ENCODE data around the gene F7.

Gene F7

GRCh38 chr13:113060557-113061270 lies 44.9 kb upstream of the F7 start:
- no peak for DNase-seq (ENCODE audit: low read depth, low spot score)
- H3K9ac ChIP-seq (ENCODE audit: insufficient read length, low read depth): no peak overlapping the region
- TF ChIP-seq YY1 (IDR thresholded peaks at IDR 0.05; ENCODE audit: insufficient read depth, insufficient read length): no peak
- TF ChIP-seq SUZ12 (IDR thresholded peaks at IDR 0.05; ENCODE audit: extremely low read depth, insufficient read depth, insufficient read length): no peak
- no peak for TF ChIP-seq ZNF274 (IDR thresholded peaks at IDR 0.05; ENCODE audit: low read depth, low read length)
- H3K4me1 ChIP-seq (ENCODE audit: insufficient read depth, insufficient read length): peaks cover 16% of the 10 kb centered on the region
- H3K27me3 ChIP-seq (ENCODE audit: insufficient read depth, insufficient read length): peaks cover 4% of the 10 kb centered on the region
- no peaks in the 10 kb centered on the region; the same call in 1 of the 2 replicates for H3K9me3 ChIP-seq (ENCODE audit: insufficient read depth, low read length)
- H3K4me3 ChIP-seq (ENCODE audit: insufficient read length, low read depth): no peak overlapping the region
- H3K36me3 ChIP-seq (ENCODE audit: insufficient read depth, insufficient read length, low read length): no peaks in the 10 kb centered on the region

GRCh38 chr13:113061271-113061625 lies 44.3 kb upstream of the F7 start:
- H3K27me3 ChIP-seq (ENCODE audit: insufficient read depth, insufficient read length): peaks cover 4% of the 10 kb centered on the region
- TF ChIP-seq SUZ12 (IDR thresholded peaks at IDR 0.05; ENCODE audit: extremely low read depth, insufficient read depth, insufficient read length): no peak
- TF ChIP-seq ZNF274 (IDR thresholded peaks at IDR 0.05; ENCODE audit: low read depth, low read length): no peak
- TF ChIP-seq YY1 (IDR thresholded peaks at IDR 0.05; ENCODE audit: insufficient read depth, insufficient read length): no peak
- no peaks in the 10 kb centered on the region; the same call in 1 of the 2 replicates for H3K9me3 ChIP-seq (ENCODE audit: insufficient read depth, low read length)
- no peaks in the 10 kb centered on the region for H3K36me3 ChIP-seq (ENCODE audit: insufficient read depth, insufficient read length, low read length)
- no peak for DNase-seq (ENCODE audit: low read depth, low spot score)
- H3K4me1 ChIP-seq (ENCODE audit: insufficient read depth, insufficient read length): peaks cover 14% of the 10 kb centered on the region
- H3K4me3 ChIP-seq (ENCODE audit: insufficient read length, low read depth): no peak overlapping the region
- no peak overlapping the region for H3K9ac ChIP-seq (ENCODE audit: insufficient read length, low read depth)

GRCh38 chr13:113061796-113062425 lies 43.7 kb upstream of the F7 start:
- TF ChIP-seq YY1 (IDR thresholded peaks at IDR 0.05; ENCODE audit: insufficient read depth, insufficient read length) (no peak), ZNF274 (IDR thresholded peaks at IDR 0.05; ENCODE audit: low read depth, low read length) (no peak), SUZ12 (IDR thresholded peaks at IDR 0.05; ENCODE audit: extremely low read depth, insufficient read depth, insufficient read length) (no peak)
- peaks cover 14% of the 10 kb centered on the region for H3K4me1 ChIP-seq (ENCODE audit: insufficient read depth, insufficient read length)
- no peaks in the 10 kb centered on the region for H3K36me3 ChIP-seq (ENCODE audit: insufficient read depth, insufficient read length, low read length)
- no peak for DNase-seq (ENCODE audit: low read depth, low spot score)
- H3K27me3 ChIP-seq (ENCODE audit: insufficient read depth, insufficient read length): peaks cover 4% of the 10 kb centered on the region
- no peak overlapping the region for H3K9ac ChIP-seq (ENCODE audit: insufficient read length, low read depth)
- H3K4me3 ChIP-seq (ENCODE audit: insufficient read length, low read depth): no peak overlapping the region
- no peaks in the 10 kb centered on the region; the same call in 1 of the 2 replicates for H3K9me3 ChIP-seq (ENCODE audit: insufficient read depth, low read length)

GRCh38 chr13:113062691-113063090 lies 42.9 kb upstream of the F7 start:
- no peak for DNase-seq (ENCODE audit: low read depth, low spot score)
- peaks cover 4% of the 10 kb centered on the region for H3K27me3 ChIP-seq (ENCODE audit: insufficient read depth, insufficient read length)
- no peak for TF ChIP-seq SUZ12 (IDR thresholded peaks at IDR 0.05; ENCODE audit: extremely low read depth, insufficient read depth, insufficient read length)
- no peak for TF ChIP-seq YY1 (IDR thresholded peaks at IDR 0.05; ENCODE audit: insufficient read depth, insufficient read length)
- no peak for TF ChIP-seq ZNF274 (IDR thresholded peaks at IDR 0.05; ENCODE audit: low read depth, low read length)
- no peaks in the 10 kb centered on the region for H3K9me3 ChIP-seq (ENCODE audit: insufficient read depth, low read length)
- H3K36me3 ChIP-seq (ENCODE audit: insufficient read depth, insufficient read length, low read length): no peaks in the 10 kb centered on the region
- no peak overlapping the region for H3K4me3 ChIP-seq (ENCODE audit: insufficient read length, low read depth)
- peaks cover 14% of the 10 kb centered on the region for H3K4me1 ChIP-seq (ENCODE audit: insufficient read depth, insufficient read length)
- H3K9ac ChIP-seq (ENCODE audit: insufficient read length, low read depth): no peak overlapping the region

- H3K4me1 ChIP-seq (ENCODE audit: insufficient read depth, insufficient read length): peaks cover 14% of the 10 kb centered on the region
- no peaks in the 10 kb centered on the region for H3K9me3 ChIP-seq (ENCODE audit: insufficient read depth, low read length)
- TF ChIP-seq YY1 (IDR thresholded peaks at IDR 0.05; ENCODE audit: insufficient read depth, insufficient read length): no peak
- no peak for TF ChIP-seq SUZ12 (IDR thresholded peaks at IDR 0.05; ENCODE audit: extremely low read depth, insufficient read depth, insufficient read length)
- no peak for TF ChIP-seq ZNF274 (IDR thresholded peaks at IDR 0.05; ENCODE audit: low read depth, low read length)
- no peak overlapping the region for H3K9ac ChIP-seq (ENCODE audit: insufficient read length, low read depth)
- no peak overlapping the region for H3K4me3 ChIP-seq (ENCODE audit: insufficient read length, low read depth)
- no peaks in the 10 kb centered on the region for H3K36me3 ChIP-seq (ENCODE audit: insufficient read depth, insufficient read length, low read length)
- H3K27me3 ChIP-seq (ENCODE audit: insufficient read depth, insufficient read length): peaks cover 4% of the 10 kb centered on the region
- DNase-seq (ENCODE audit: low read depth, low spot score): no peak
Measured at GRCh38 chr13:113063091-113063491, 42.5 kb upstream of the F7 start.

- TF ChIP-seq ZNF274 (IDR thresholded peaks at IDR 0.05; ENCODE audit: low read depth, low read length) (no peak), SUZ12 (IDR thresholded peaks at IDR 0.05; ENCODE audit: extremely low read depth, insufficient read depth, insufficient read length) (no peak), YY1 (IDR thresholded peaks at IDR 0.05; ENCODE audit: insufficient read depth, insufficient read length) (no peak)
Measured at GRCh38 chr13:113064000-113064533, 41.5 kb upstream of the F7 start.

More at GRCh38 chr13:113064000-113064533, 41.5 kb upstream of the F7 start:
- Histone ChIP-seq H3K4me3 (ENCODE audit: insufficient read length, low read depth) (no peak overlapping the region), H3K9me3 (ENCODE audit: insufficient read depth, low read length) (no peaks in the 10 kb centered on the region), H3K9ac (ENCODE audit: insufficient read length, low read depth) (peak overlapping the region; percentile 21), H3K4me1 (ENCODE audit: insufficient read depth, insufficient read length) (peaks cover 14% of the 10 kb centered on the region), H3K36me3 (ENCODE audit: insufficient read depth, insufficient read length, low read length) (no peaks in the 10 kb centered on the region), H3K27me3 (ENCODE audit: insufficient read depth, insufficient read length) (peaks cover 4% of the 10 kb centered on the region)
- DNase-seq (ENCODE audit: low read depth, low spot score): no peak
